Measurements from ENCODE around the gene DIDO1.
"Not testable (repeated sequence)": the region's sequence is repeated elsewhere in the genome, so short reads cannot be mapped to it uniquely, and the experiment has no call there.

The DIDO1 gene

DNA sequence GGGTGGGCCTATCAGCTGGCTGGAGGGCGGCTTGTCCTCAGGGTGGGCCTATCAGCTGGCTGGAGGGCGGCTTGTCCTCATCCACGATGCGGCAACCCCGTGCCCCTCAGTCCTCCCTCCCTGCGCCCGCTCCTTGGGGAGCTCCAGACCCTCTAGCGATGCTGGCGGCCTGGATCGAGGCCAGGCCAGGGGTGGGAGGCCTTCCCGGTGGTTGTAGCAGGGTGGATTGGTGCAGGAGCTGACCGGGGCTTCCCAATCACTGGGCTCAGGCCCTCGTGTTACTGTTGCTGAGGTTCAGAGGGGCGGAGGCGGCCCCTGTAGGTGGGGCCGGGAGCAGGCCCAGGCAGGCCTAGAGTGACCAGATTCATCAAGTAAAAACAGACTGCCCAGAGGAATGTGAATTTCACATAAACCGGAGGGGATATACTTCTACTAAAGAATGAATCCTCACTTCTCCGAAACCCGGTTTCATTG is 35.0 kb upstream of the DIDO1 start:
- Histone ChIP-seq H3K4ac (ENCODE audit: low read depth in 1 of 2, low read length in 2 of 2) (no peak overlapping the region), H3K9me3 (ENCODE audit: control insufficient read depth, low read length) (no peaks in the 10 kb centered on the region), H3K18ac (ENCODE audit: low read depth in 1 of 2, low read length in 2 of 2) (no peak overlapping the region), H3K27me3 (ENCODE audit: control insufficient read depth in 1 of 2, insufficient read depth in 1 of 2, low read length in 2 of 2) (peaks cover 11 to 19% of the 10 kb centered on the region in 2 experiments), H3K4me1 (ENCODE audit: control insufficient read depth, insufficient read depth, low read depth, low read length) (peaks cover 2% of the 10 kb centered on the region), H4K91ac (ENCODE audit: low read length) (no peak overlapping the region), H3K23ac (ENCODE audit: low read length in 2 of 2) (no peak overlapping the region), H2AK5ac (ENCODE audit: low read length, severe bottlenecking) (no peak overlapping the region), H2AFZ (ENCODE audit: low read depth, low read length) (no peak overlapping the region), H3K9ac (ENCODE audit: low read length) (no peak overlapping the region), H2BK120ac (ENCODE audit: low read depth, low read length) (no peak overlapping the region), H3K36me3 (ENCODE audit: control insufficient read depth in 1 of 2, insufficient read depth in 2 of 2, low read depth in 1 of 2, low read length in 2 of 2) (peaks cover 4 to 28% of the 10 kb centered on the region in 2 experiments), H2BK5ac (ENCODE audit: low read depth, low read length, poor library complexity, severe bottlenecking) (no peak overlapping the region), H3K4me3 (ENCODE audit: insufficient read depth in 1 of 2, low read depth in 1 of 2, low read length in 2 of 2) (no peak overlapping the region), H4K8ac (ENCODE audit: low read length) (no peak overlapping the region), H2BK12ac (ENCODE audit: low read length in 2 of 2) (no peak overlapping the region), H3K14ac (ENCODE audit: low read length in 2 of 2) (no peak overlapping the region), H2BK15ac (ENCODE audit: low read depth, poor library complexity, severe bottlenecking) (no peak overlapping the region), H3K4me2 (ENCODE audit: low read length, poor library complexity, severe bottlenecking) (no peak overlapping the region), H3K27ac (ENCODE audit: low read length, poor library complexity, severe bottlenecking) (no peak overlapping the region), H3K79me1 (replicated peaks; ENCODE audit: low read length, poor library complexity, severe bottlenecking) (no peaks in the 10 kb centered on the region)
- 82% methylated on average over 17 of the region's 19 CpGs for WGBS
- no peak for DNase-seq

DNA sequence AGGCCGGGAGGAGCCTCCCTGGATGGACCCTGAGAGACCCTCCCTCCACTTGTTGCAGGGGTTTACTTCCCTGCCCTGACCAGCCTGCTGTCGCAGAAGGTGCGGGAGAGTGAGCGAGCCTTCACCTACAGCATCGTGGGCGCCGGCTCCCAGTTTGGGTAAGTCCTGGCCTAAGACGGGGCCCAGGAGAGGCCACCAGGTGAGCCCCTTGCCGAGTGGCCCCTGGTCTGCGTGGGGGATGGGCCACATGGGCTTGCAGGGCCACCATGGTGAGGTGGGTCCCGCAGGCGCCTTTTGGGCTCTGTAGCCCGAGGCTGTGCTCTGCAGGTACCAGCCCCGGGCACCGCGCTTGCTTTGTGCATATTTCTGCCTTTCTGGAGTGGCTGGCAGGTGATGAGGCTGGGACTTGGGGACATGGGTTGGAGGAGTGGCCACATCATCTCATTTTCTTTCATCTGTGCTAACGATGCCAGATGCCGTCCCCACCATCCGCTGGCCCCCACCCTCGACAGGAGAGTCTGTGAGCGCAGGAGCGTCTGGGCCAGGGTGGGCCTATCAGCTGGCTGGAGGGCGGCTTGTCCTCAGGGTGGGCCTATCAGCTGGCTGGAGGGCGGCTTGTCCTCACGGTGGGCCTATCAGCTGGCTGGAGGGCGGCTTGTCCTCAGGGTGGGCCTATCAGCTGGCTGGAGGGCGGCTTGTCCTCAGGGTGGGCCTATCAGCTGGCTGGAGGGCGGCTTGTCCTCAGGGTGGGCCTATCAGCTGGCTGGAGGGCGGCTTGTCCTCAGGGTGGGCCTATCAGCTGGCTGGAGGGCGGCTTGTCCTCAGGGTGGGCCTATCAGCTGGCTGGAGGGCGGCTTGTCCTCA is 34.4 kb upstream of the DIDO1 start:
- H2BK5ac ChIP-seq (ENCODE audit: low read depth, low read length, poor library complexity, severe bottlenecking); H3K14ac ChIP-seq (ENCODE audit: low read length in 2 of 2); H3K4ac ChIP-seq (ENCODE audit: low read depth in 1 of 2, low read length in 2 of 2); H3K4me3 ChIP-seq (ENCODE audit: insufficient read depth in 1 of 2, low read depth in 1 of 2, low read length in 2 of 2); H3K23ac ChIP-seq (ENCODE audit: low read length in 2 of 2); H3K27ac ChIP-seq (ENCODE audit: low read length, poor library complexity, severe bottlenecking); H3K9me3 ChIP-seq (ENCODE audit: control insufficient read depth, low read length); H3K9ac ChIP-seq (ENCODE audit: low read length); H2BK120ac ChIP-seq (ENCODE audit: low read depth, low read length); H4K8ac ChIP-seq (ENCODE audit: low read length); H4K91ac ChIP-seq (ENCODE audit: low read length); H2BK12ac ChIP-seq (ENCODE audit: low read length in 2 of 2); H3K79me1 ChIP-seq (replicated peaks; ENCODE audit: low read length, poor library complexity, severe bottlenecking); H3K4me1 ChIP-seq (ENCODE audit: control insufficient read depth, insufficient read depth, low read depth, low read length); H2AFZ ChIP-seq (ENCODE audit: low read depth, low read length); H3K18ac ChIP-seq (ENCODE audit: low read depth in 1 of 2, low read length in 2 of 2); H2BK15ac ChIP-seq (ENCODE audit: low read depth, poor library complexity, severe bottlenecking); H2AK5ac ChIP-seq (ENCODE audit: low read length, severe bottlenecking); H3K4me2 ChIP-seq (ENCODE audit: low read length, poor library complexity, severe bottlenecking); DNase-seq: not testable (repeated sequence)
- Histone ChIP-seq H3K27me3 (ENCODE audit: control insufficient read depth in 1 of 2, insufficient read depth in 1 of 2, low read length in 2 of 2) (peaks cover 11 to 18% of the 10 kb centered on the region in 2 experiments), H3K36me3 (ENCODE audit: control insufficient read depth in 1 of 2, insufficient read depth in 2 of 2, low read depth in 1 of 2, low read length in 2 of 2) (peaks cover 4 to 28% of the 10 kb centered on the region in 2 experiments)
- WGBS = 97% methylated on average over 9 of the region's 31 CpGs

- H2AFZ ChIP-seq (ENCODE audit: low read depth, low read length) = no peak overlapping the region
- H3K36me3 ChIP-seq (ENCODE audit: control insufficient read depth in 1 of 2, insufficient read depth in 2 of 2, low read depth in 1 of 2, low read length in 2 of 2) = peaks cover 4 to 28% of the 10 kb centered on the region in 2 experiments
- no peak overlapping the region for H4K91ac ChIP-seq (ENCODE audit: low read length)
- no peak overlapping the region for H3K4me3 ChIP-seq (ENCODE audit: insufficient read depth in 1 of 2, low read depth in 1 of 2, low read length in 2 of 2)
- no peak overlapping the region for H2BK5ac ChIP-seq (ENCODE audit: low read depth, low read length, poor library complexity, severe bottlenecking)
- no peak overlapping the region for H3K18ac ChIP-seq (ENCODE audit: low read depth in 1 of 2, low read length in 2 of 2)
- no peaks in the 10 kb centered on the region for H3K79me1 ChIP-seq (replicated peaks; ENCODE audit: low read length, poor library complexity, severe bottlenecking)
- no peak for DNase-seq
- no peak overlapping the region for H4K8ac ChIP-seq (ENCODE audit: low read length)
- H3K14ac ChIP-seq (ENCODE audit: low read length in 2 of 2) = no peak overlapping the region
- H3K27me3 ChIP-seq (ENCODE audit: control insufficient read depth in 1 of 2, insufficient read depth in 1 of 2, low read length in 2 of 2) = peaks cover 11 to 17% of the 10 kb centered on the region in 2 experiments
- no peak overlapping the region for H3K9ac ChIP-seq (ENCODE audit: low read length)
- no peak overlapping the region for H3K27ac ChIP-seq (ENCODE audit: low read length, poor library complexity, severe bottlenecking)
- H3K4me2 ChIP-seq (ENCODE audit: low read length, poor library complexity, severe bottlenecking) = no peak overlapping the region
- no peak overlapping the region for H3K23ac ChIP-seq (ENCODE audit: low read length in 2 of 2)
- WGBS = 96% methylated on average over 20 of the region's 20 CpGs
- peaks cover 4% of the 10 kb centered on the region for H3K4me1 ChIP-seq (ENCODE audit: control insufficient read depth, insufficient read depth, low read depth, low read length)
- no peak overlapping the region for H2BK120ac ChIP-seq (ENCODE audit: low read depth, low read length)
- H3K4ac ChIP-seq (ENCODE audit: low read depth in 1 of 2, low read length in 2 of 2) = no peak overlapping the region
- no peak overlapping the region for H2BK12ac ChIP-seq (ENCODE audit: low read length in 2 of 2)
- H3K9me3 ChIP-seq (ENCODE audit: control insufficient read depth, low read length) = no peaks in the 10 kb centered on the region
- no peak overlapping the region for H2BK15ac ChIP-seq (ENCODE audit: low read depth, poor library complexity, severe bottlenecking)
- H2AK5ac ChIP-seq (ENCODE audit: low read length, severe bottlenecking) = no peak overlapping the region
Observed at GRCh38 chr20:62959998-62960436, 33.7 kb upstream of the DIDO1 start.

GRCh38 chr20:62959101-62959971 is 33.0 kb upstream of the DIDO1 start:
- no peak overlapping the region for H2AK5ac ChIP-seq (ENCODE audit: low read length, severe bottlenecking)
- H2BK15ac ChIP-seq (ENCODE audit: low read depth, poor library complexity, severe bottlenecking) = no peak overlapping the region
- H2BK120ac ChIP-seq (ENCODE audit: low read depth, low read length) = no peak overlapping the region
- H3K27me3 ChIP-seq (ENCODE audit: control insufficient read depth in 1 of 2, insufficient read depth in 1 of 2, low read length in 2 of 2) = peaks cover 4 to 11% of the 10 kb centered on the region in 2 experiments
- WGBS = 84% methylated on average over 43 of the region's 43 CpGs
- peaks cover 7% of the 10 kb centered on the region for H3K4me1 ChIP-seq (ENCODE audit: control insufficient read depth, insufficient read depth, low read depth, low read length)
- H4K8ac ChIP-seq (ENCODE audit: low read length) = no peak overlapping the region
- H3K14ac ChIP-seq (ENCODE audit: low read length in 2 of 2) = no peak overlapping the region
- no peak overlapping the region for H3K18ac ChIP-seq (ENCODE audit: low read depth in 1 of 2, low read length in 2 of 2)
- DNase-seq = no peak
- peaks cover 4 to 28% of the 10 kb centered on the region in 2 experiments for H3K36me3 ChIP-seq (ENCODE audit: control insufficient read depth in 1 of 2, insufficient read depth in 2 of 2, low read depth in 1 of 2, low read length in 2 of 2)
- H2AFZ ChIP-seq (ENCODE audit: low read depth, low read length) = no peak overlapping the region
- no peak overlapping the region for H3K4me2 ChIP-seq (ENCODE audit: low read length, poor library complexity, severe bottlenecking)
- no peak overlapping the region for H3K9ac ChIP-seq (ENCODE audit: low read length)
- H3K4me3 ChIP-seq (ENCODE audit: insufficient read depth in 1 of 2, low read depth in 1 of 2, low read length in 2 of 2) = no peak overlapping the region
- H3K23ac ChIP-seq (ENCODE audit: low read length in 2 of 2) = no peak overlapping the region
- no peak overlapping the region for H3K4ac ChIP-seq (ENCODE audit: low read depth in 1 of 2, low read length in 2 of 2)
- H3K27ac ChIP-seq (ENCODE audit: low read length, poor library complexity, severe bottlenecking) = no peak overlapping the region
- H4K91ac ChIP-seq (ENCODE audit: low read length) = no peak overlapping the region
- H3K9me3 ChIP-seq (ENCODE audit: control insufficient read depth, low read length) = no peaks in the 10 kb centered on the region
- H2BK5ac ChIP-seq (ENCODE audit: low read depth, low read length, poor library complexity, severe bottlenecking) = no peak overlapping the region
- H3K79me1 ChIP-seq (replicated peaks; ENCODE audit: low read length, poor library complexity, severe bottlenecking) = no peaks in the 10 kb centered on the region
- H2BK12ac ChIP-seq (ENCODE audit: low read length in 2 of 2) = no peak overlapping the region
